ENCODE data around the gene C22orf39.

Gene C22orf39, protein sequence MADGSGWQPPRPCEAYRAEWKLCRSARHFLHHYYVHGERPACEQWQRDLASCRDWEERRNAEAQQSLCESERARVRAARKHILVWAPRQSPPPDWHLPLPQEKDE

DNA sequence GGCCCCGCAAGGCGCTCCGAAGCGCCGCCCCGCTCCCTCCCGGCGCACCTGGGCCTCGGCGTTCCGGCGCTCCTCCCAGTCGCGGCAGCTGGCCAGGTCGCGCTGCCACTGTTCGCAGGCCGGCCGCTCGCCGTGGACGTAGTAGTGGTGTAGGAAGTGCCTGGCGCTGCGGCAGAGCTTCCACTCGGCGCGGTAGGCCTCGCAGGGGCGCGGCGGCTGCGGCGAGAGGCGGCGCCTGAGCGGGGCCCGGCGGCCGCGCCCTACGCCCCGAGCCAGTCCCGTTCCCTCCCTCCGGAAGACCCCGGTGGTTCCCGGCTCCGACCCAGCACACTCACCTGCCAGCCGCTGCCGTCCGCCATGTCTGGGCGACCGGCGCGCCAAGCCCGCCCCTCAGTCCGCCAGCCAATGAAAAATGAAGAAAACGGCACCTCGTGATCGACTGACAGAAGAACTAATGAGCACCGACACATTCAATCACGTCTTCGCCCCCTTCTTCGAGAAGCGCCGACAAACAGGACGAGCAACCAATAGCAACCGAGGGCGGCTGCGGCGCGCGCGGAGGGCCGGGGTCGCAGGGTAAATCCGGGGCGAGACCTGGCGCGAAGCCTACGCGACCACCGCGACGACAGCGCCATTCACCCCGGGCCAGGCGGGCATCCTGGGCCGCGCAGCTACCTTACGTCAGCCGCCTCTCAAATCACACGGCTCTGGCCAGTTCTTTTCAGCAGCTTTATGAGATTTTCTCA lies at the start of gene C22orf39:
Gene C22orf39, minus strand, starts transcription at position 382 of the 746 bp plus-strand sequence. Its CDS starts 23 bp downstream, at position 359.
- peak; percentile 59 for DNase-seq (ENCODE audit: low read depth)

DNA sequence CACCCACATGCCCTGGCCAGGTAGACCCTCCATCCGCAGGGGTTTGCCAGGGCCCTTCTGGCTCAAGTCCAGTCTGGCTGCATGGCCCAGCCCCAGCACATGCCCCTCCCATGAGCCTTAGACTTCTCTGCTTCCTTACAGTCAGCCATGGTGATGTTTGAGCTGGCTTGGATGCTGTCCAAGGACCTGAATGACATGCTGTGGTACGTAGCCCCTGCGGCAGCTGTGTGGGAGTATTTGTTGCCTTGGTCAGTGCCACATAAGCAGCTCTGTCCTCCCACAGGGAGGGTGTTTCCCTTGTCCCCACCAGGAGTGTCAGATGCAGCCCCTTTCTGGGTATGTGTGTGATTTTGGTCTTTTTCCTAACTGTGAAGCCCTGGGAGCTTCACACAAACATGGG lies 49.7 kb upstream of the C22orf39 start:
- no peak for DNase-seq (ENCODE audit: low read depth)

DNA sequence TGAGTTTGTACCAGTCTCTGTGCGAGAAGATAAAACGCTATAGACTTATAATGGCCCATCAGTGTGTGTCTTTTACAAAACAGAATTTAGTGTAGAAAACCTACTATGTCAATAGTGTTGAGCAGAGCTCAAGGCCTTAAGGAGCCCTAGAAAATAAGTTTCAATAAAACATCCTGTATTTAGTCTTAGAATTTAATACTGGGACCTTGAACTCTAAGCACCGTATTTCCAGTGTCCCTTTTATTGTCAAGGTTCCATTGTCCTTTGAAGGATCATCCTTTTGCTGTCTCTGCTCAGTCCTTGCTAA lies 48.8 kb upstream of the C22orf39 start:
- no peak for DNase-seq (ENCODE audit: low read depth)

DNA sequence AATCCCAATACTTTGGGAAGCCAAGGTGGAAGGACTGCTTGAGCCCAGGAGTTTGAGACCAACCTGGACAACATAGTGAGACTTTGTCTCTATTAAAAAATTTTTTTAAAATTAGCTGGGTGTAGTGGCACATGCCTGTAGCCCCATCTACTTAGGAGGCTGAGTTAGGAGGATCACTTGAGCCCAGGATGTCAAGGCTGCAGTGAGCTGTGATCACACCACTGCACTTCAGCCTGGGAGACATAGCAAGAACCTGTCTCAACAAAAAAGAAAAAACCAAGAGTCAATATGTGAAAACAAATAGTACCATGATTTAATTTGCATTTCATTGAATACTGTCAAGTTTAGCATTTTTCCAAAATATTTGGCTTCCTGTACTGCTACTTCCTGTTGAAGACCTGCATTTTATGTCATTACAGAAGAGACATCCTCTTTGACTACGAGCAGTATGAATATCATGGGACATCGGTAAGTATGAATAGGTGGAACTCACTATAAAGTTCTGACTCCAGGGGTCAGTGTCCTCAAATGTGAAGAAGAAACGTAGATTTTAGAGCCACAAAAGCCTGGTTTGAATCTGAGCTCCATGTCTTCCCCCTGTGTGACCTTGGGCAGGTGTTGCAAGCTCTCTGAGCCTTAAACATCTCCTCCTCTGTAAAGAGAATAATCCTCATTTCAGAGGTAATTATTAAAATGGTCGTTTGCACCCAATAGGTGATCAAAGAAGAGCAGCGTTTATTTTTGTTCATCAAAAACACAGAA lies 48.2 kb upstream of the C22orf39 start:
- no peak for DNase-seq (ENCODE audit: low read depth)

DNA sequence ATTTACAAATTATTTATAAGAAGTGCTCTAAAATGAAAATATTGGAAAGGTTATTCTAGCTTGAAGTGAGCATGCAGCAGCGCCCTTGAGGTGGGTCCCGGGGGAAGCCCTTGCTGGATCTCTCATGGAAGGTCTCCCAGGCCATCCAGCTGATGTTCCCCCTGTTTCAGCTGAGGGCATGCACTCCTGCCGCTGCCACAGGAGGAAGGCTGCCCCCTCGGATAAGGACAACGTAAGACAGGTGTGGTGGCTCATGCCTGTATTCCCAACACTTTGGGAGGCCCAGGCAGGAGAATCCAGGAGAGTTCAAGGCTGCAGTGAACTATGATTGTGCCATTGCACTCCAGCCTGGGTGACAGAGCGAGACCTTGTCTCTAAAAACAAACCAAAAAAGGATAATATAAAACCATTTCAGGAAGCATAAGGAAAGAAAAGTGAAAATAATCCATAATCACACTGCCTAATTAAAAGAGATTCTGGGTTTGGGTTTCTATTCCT lies 47.2 kb upstream of the C22orf39 start:
- no peak for DNase-seq (ENCODE audit: low read depth)

DNA sequence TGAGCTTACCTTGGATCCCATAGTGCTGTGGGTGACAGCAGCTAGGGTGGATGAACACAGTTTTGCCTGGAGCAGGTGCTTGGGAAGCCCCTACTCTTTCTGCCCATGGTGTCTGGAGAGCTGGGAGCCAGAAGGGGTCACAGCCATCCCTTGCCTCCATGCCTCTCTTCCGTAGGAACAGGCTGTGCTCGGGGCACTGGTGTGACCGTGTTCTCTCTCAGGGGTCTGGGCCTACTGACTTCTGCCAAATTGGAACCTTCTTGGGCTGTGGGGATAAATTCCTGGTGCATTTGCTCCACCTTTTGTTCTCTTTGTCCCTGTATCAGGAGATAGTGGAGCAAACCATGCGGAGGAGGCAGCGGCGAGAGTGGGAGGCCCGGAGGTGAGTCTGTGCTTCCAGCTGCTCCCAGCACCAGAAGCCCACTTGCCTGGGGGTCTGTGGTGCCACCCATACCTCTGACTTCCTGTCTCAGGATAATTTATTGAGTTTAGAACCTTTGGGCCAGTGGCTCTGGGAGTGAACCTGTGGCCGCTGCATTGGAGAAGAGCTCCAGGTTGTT lies 46.6 kb upstream of the C22orf39 start:
- no peak for DNase-seq (ENCODE audit: low read depth)

DNA sequence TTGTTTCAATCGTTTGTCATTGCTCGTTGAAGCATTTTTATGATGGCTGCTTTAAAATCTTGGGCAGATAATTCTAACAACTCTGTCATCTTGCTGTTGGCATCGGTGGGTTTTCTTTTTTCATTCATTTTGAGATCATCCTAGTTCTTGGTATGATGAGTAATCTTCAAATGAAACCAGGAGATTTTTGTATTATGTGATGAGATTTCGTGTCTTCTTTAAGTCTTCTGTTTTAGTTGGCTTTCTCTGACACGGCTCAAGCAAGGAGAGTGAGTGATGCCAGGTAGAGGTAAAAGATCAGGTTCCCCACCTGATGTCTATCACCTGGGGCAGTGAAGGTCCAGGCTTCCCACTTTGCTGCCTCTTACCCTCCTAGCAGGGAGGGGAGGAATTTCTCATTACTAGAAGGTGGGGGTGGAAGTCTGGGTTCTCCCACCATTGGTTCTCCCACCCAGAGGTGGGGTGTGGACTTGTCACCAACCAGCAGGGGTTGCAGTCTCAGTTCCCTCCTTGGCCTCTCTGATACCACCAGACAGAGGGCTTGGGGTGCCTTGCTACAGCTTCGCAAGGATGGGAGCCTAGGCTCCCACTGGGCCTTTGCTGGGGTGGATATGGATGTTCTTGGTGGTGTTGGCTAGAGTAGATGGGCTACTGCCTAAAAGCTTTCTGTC lies 45.1 kb upstream of the C22orf39 start:
- no peak for DNase-seq (ENCODE audit: low read depth)

DNA sequence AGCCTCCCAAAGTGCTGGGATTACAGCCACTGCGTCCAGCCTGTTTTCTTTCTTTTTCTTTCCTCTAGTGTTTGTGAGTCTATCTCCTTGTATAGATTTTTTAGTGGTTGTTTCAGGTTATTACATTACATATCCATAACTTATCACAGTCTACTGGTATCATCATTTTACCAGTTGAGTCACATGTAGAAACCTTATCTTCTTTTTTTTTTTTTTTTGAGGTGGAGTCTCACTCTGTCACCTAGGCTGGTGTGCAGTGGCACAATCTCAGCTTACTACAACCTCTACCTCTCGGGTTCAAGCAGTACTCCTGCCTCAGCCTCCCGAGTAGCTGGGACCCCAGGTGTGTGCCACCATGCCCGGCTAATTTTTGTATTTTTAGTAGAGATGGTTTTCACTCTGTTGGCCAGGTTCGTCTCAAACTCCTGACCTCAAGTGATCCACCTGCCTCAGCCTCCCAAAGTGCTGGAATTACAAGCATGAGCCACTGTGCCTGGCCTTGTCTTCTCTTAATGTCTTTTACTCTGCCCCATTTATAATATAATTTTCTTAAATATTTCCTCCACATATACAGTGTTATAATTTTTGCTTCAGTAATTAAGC lies 43.2 kb upstream of the C22orf39 start:
- DNase-seq (ENCODE audit: low read depth), result no peak

DNA sequence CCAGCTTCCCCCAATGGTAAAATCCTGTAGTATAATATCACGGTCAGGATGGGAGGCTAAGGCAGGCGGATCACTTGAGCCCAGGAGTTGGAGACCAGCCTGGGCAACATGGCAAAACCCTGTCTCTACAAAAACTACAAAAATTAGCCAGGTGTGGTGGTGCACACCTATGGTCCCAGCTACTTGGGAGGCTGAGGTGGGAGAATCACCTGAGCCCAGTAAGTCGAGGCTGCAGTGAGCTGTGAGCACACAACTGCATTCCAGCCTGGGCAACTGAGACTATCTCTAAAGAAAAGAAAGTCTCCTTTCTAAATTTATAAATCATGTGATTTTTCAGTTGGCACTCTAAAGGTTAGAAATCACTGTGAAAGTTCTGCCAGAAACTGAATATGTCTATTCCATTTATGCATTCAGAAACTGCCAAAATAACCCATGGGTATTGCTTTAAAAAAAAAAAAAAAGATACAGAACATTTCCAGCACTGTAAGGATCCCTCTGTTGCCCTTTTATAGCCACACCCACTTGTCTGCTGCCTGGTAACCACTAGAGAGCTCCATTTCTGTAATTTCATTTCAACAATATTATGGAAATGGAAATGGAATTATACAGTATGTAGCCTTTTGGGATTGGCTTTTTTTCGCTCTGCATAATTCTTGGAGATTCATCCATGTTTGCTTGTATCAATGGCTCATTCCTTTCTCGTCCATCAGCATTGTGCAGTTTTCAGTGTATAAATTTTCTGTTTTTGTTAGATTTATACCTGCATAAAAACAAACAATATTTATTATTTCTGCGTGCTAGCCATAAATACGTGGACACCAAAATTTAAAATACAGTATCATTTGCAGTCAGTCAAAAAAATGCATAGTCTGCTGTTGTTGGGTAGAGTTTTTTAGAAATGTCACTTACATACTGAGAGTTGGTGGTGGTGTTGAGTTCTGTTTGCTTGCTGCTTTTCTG lies 41.7 kb upstream of the C22orf39 start:
- no peak for DNase-seq (ENCODE audit: low read depth)

DNA sequence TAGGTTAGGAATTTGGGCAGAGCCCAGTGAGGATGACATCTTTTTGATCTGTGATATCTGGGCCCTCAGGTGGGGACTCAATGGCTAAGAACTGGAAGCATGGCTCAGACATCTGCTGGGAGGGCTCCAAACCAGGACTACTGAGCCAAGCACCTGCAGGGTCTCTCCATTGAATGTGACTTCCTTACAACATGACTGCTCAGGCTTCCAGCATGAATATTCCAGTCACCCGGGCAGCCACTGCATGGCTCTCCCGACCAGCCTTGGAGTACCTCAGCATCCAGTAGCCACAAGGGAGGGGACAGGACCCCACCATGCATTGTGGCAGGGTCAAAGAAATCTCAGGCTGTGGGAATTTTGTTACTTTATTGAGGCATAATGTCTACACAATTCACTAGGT lies 40.8 kb upstream of the C22orf39 start:
- no peak for DNase-seq (ENCODE audit: low read depth)

DNA sequence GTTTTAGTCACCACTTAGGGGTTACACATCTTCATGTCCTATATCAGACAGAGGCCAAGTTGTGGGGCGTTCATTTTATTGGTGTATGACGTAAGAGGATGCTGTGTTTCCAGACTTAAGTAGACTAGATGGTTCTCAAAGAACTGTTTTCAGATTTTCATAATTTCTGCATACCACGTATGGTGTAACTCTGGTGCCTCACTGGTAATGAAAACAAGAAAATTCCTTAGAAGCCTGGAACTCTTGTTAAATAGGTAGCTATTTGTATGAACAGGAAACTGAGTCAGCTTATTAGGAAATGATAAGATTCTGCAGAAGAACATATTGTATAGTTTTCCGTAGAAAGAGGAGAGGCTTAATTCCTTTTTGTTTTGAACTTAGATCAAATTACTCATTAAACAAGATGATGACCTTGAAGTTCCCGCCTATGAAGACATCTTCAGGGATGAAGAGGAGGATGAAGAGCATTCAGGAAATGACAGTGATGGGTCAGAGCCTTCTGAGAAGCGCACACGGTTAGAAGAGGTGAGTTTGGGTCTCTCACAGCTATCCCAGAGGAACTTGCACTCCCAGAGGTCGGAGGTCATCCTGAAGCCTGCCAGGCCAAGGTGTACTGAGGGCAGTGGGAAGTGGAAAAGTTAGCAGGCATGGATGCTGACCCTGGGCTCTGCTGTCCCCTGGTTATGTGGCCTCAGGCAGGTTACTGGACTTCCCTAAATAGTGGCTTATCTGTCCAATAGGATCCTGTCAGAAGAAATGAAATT lies 36.2 kb upstream of the C22orf39 start:
- no peak for DNase-seq (ENCODE audit: low read depth)

DNA sequence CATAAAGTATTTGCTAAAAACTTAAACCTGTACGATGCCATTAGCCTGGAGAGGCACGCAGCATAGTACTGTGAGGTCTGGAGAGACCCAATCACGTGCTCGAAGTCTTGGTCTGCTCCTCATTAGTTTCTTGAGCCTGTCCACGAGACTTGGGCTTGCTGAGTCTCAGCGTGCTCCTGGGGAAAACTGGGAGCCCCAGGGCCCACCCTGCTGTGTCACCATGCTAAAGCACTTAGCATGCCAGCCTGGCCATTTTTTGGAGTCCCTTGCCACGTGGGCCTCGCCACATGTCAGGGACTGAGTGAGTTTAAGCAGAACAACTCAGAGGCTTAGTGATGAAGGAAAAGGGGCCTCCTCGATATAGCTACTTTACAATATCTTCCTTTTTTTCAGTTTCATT lies 34.8 kb upstream of the C22orf39 start:
- no peak for DNase-seq (ENCODE audit: low read depth)

DNA sequence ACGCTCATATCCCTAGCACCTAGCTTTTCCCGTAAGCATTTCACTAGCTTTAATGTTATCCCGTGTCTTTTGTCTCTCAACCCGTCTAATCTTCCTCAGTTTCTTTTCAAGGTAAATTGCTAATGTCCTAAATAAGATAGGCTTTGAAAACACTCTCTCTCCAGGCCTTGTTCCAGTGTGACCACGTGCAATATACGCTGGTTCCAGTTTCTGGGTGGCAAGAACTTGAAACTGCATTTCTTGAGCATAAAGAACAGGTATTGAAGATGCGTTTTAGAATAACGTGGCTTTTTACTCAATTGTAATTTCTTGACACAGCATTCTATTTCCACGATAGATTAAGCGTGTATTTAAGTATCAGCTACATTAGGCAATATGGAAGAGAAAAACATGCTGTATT lies 33.3 kb upstream of the C22orf39 start:
- no peak for DNase-seq (ENCODE audit: low read depth)

DNA sequence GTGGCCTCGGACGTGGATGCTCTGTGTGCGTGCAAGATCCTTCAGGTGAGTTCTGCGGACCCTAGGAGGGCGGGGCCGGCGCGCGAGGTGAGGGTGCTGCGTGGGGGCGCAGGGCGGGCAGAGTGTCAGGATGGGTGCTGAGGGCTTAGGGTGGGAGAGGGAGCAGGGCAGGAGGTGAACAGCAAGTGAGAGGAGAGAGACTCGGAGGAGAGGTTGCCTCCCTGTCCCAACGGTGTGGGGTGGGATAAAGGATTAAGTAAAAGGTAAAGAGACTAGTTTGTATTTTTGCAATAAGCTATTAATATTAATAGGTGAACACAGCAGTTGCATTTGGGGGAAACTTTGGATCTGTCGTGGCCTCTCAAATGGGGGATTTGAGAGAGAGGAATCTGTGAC lies 32.7 kb upstream of the C22orf39 start:
- DNase-seq (ENCODE audit: low read depth), result no peak

DNA sequence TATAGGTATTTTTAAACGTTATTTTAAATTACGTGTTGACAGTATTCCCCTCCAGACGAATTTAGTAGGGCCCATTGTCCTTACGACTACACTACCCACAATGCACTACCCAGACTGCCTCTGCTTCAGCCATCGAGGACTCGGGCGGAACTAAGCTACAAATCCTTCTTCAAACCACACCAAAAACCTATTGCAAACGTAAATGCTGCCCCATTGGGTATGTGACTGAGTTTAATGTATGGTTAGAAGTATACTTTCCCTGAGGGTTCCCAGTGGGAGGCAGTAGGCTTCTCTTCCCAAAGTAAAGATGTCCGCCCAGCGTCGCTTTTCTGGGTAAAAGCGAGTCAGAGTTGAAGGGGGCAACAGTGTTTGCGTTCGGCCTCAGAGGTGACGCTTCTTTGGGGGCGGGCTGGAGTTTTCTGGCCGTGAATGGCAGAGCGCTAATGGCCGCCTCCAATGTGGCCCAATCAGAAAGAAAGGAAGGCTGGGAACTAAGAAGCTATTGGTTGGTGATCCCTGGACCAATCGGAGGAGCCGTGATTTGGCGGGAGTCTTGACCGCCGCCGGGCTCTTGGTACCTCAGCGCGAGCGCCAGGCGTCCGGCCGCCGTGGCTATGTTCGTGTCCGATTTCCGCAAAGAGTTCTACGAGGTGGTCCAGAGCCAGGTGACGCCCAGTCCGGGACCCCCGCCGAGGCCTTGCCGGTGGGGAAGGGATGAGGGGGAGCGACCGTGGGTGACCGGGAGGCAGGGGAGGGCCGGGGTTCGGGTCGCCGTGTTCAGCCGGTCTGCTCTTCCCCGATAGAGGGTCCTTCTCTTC lies 32.1 kb upstream of the C22orf39 start, which contains the start of gene CDC45:
Gene CDC45, plus strand, starts transcription at position 566 of the 818 bp plus-strand sequence. Its CDS starts 49 bp downstream, at position 615.
- peak; percentile 63 for DNase-seq (ENCODE audit: low read depth)

DNA sequence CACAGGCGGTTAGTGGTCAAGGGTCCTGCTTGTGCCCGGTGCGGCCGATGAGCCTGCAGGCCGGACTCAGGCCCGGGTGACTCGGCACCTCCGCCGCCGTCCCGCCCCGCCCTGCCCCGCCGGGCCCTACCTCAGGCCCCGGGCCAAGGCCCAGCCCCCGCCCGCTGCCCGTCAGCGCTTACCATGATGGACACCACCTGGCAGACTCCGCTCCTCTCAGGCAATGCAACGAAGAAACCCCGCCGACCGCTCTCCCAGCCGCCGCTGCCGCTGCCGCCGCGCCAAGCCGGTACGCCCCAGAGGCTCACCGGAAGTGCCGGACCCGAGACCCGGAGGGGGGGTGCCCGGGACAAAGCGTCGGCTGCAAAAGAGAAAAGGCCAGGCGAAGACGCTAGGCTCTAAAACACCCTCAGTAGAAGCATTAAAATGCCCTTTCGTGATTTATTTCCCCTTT lies 31.4 kb upstream of the C22orf39 start, which contains the start of gene UFD1:
Gene UFD1, minus strand, starts transcription at position 293 of the 454 bp plus-strand sequence. Its CDS starts 108 bp downstream, at position 185.
- DNase-seq (ENCODE audit: low read depth), result peak; percentile 61

DNA sequence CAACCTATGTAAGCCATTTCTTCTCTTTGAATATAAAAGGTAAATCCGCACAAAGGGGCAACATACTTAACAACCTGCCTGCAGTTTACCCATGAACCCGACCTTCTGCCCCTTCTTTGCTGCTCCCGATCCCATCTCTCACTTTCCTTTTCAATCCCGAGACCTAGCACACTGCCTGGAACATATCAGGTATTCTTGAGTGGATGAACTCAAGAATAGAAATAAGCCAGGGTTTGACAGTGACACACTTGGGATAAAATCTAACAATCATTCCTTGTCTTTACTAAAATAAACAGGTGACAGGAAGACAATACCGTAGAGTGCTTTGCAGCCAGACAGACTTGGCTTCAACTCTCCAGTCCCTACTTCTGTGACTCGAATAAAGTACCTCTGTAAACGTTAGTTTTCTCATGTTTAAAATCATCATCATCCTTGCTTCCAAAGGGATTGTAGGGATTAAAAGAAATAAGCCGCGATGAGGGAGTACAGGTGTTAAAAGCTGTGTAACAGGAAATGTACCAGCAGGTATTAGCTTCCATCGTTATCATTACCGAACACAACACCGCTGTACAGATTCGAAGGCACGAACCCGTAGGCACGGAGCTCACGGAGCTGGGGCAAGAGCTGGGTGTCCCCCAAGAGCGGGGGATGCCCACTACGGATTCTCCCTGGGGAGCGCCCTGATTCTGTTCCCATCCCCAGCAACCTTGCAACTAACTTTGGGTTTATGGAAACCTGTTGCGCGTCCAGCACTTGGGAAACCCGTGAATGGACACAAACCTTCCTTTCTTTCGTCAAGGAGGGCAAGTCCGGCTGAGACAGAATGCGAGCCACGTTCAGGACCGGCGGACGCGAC lies 30.8 kb upstream of the C22orf39 start:
- DNase-seq (ENCODE audit: low read depth), result no peak
